NCI-H345 (cell line): Measurements from ENCODE around the gene SLC39A9.
"Not testable (repeated sequence)": the region's sequence is repeated elsewhere in the genome, so short reads cannot be mapped to it uniquely, and the experiment has no call there.

Experiments
- DNase-seq: peaks from one replicate; lab custom pipeline; 2025; lab: John Stamatoyannopoulos, UW

SLC39A9 gene

GRCh38 chr14:69370061-69370460, 28.4 kb upstream of the SLC39A9 start:
- DNase-seq = no peak

GRCh38 chr14:69372146-69372545, 26.3 kb upstream of the SLC39A9 start:
- no peak for DNase-seq

GRCh38 chr14:69373104-69373503, 25.4 kb upstream of the SLC39A9 start:
- DNase-seq = no peak

DNA sequence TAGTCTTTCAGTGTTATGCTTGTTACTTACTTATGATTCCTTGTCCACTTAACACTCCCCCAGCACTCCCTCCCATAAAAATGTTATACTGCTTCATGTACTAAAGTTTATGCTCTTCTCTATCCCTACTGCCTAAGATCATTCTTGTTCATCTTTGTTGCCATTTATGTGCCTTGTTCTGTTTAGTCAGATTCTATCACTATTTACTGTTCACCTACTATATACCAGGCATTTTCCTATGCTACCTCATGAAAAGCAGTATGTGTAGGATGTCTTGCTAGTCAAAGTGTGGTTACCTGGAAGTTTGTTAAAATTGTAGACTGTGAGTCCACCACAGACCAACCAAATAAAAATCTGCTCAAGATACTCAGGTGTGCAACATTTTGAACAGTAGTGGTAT, 24.3 kb upstream of the SLC39A9 start:
- no peak for DNase-seq

- no peak for DNase-seq
Measured at GRCh38 chr14:69375182-69375581, 23.3 kb upstream of the SLC39A9 start.

GRCh38 chr14:69375722-69376121, 22.8 kb upstream of the SLC39A9 start:
- no peak for DNase-seq

- DNase-seq = no peak
Measured at GRCh38 chr14:69376439-69376838, 22.1 kb upstream of the SLC39A9 start.

DNA sequence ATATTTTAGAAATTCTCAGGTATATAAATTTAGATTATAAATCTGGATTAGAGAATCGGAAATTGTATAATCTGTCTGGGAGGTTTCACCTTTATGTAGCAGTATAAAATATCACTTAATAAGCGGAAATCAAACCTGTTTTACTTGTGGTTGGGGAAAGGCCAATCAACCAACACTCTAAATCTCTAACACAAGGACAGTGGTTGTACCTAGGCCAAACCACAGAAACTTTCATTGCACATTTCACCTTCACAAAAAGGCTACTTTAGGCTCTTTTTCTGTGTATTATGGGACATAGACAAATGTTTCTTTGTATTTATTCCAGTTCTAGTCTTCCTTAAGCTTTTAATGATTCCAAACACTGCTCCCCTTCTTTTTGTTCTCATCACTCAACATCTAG, 20.2 kb upstream of the SLC39A9 start:
- no peak for DNase-seq

DNA sequence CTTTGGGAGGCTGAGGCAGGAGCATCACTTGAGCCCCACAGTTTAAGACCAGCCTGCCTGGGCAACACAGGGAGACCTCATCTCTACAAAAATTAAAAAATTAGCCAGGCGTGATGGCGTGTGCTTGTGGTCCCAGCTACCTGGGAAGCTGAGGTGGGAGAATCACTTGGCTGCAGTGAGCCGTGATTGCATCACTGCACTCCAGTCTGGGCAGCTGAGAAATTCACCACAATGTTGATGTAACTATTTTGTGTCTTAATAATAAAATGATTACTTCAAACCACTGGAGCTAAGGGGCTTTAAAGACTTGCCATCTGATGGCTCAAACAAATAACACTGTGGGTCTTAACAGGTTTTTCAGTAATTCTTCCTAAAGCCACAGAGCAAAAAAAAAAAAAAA, 11.2 kb upstream of the SLC39A9 start:
- DNase-seq = no peak

DNA sequence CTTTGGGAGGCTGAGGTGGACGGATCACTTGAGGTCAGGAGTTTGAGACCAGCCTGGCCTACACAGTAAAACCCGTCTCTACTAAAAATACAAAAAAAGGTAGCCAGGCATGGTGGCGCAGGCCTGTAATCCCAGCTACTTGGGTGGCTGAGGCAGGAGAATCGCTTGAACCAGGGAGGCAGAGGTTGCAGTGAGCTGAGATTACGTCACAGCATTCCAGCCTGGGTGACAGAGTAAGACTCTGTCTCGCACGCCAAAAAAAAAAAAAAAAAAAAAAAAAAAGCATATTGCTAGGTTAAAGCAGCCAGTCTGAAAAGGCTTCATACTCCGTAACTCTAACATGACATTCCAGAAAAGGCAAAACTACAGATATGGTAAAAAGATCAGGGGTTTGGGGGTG, 7.1 kb upstream of the SLC39A9 start:
- not testable (repeated sequence) for DNase-seq

- no peak for DNase-seq
Measured at GRCh38 chr14:69392481-69392880, 6.0 kb upstream of the SLC39A9 start.

- no peak for DNase-seq
Measured at GRCh38 chr14:69395929-69396328, 2.6 kb upstream of the SLC39A9 start.

GRCh38 chr14:69398818-69399210, 322 bp downstream of the SLC39A9 start:
- no peak for DNase-seq

DNA sequence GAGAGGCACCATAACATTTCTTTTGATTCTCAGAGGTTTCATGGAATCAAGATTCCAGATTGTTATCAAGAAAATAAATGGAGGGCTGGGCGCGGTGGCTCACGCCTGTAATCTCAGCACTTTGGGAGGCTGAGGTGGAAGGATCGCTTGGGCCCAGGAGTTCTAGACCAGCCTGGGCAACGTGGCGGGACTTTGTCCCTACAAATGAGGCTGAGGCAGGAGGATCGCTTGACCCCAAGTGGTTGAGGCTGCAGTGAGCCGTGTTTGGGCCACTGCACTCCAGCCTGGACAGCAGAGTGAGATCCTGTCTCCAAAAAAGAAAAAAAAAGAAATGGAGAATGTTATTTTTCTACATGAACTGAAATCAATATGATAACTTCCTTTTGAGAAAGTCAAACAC, 1.3 kb downstream of the SLC39A9 start:
- DNase-seq = no peak

GRCh38 chr14:69400154-69400553, 1.7 kb downstream of the SLC39A9 start:
- no peak for DNase-seq

DNA sequence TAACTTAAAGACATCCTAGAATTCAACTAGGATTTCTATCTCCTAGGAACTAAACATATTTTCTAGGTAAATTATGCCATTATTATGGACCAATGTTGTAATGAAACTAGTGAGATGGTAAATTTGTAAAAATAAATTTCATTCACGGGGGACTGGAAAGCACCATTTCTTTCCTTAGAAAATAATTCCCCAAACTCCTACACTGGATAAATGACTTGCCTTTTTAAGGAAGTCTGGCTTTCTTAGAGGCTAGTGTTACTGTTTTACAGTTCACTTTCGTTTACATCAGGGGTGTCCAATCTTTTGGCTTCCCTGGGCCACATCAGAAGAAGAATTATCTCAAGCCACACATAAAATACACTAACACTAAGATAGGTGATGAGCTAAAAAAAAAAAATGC, 3.3 kb downstream of the SLC39A9 start:
- no peak for DNase-seq

GRCh38 chr14:69404478-69404877, 6.0 kb downstream of the SLC39A9 start:
- DNase-seq = no peak

DNA sequence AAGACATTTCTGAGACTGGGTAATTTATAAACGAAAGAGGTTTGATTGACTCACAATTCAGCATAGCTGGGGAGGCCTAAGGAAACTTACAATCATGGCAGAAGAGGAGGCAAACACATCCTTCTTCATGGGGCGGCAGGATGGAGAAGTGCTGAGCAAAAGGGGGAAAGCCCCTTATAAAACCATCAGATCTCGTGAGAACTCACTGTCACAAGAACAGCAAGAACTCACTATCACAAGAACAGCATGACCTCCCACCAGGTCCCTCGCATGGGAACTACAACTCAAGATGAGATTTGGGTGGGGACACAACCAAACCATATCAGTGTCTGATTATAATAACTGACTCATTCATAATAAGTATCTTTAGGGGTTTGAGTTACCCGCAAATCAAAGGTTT, 6.4 kb downstream of the SLC39A9 start:
- DNase-seq = no peak

DNA sequence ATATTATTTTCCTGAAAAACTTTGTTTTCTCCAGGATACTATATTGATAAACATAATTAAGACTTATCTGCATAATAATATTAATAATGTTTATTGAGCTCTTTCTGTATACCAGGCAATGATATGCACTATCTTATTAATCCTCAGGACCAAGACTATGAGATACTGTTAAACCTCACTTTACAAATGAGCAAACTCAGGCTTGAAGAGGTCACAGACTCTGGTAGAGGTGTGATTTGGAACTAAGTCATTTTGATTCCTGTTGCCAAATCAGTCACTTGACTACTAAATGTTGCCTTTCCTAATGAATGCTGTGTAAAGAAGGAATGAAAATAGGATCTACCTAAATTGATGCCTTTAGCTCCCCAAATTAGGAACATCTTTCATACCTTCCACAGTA, 7.3 kb downstream of the SLC39A9 start:
- no peak for DNase-seq

- no peak for DNase-seq
Measured at GRCh38 chr14:69408331-69408960, 10.0 kb downstream of the SLC39A9 start.

DNA sequence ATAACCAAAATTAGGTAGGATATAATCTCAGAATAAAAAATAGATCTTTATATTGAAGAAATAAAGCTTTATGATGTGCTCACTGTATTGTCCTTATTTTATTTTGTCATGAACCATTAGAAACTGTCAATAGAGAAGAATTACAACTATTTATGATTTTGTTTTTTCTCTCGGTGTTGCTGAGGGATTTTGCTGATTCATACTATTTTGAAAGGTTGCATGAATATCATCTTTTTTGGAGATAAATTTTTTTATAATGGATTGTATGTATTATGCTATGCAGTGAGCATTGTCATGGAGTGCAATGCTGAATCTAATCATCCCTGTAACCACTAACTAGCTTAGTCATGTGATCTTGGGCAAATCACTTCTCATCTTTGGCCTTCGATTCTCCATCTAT, 15.0 kb downstream of the SLC39A9 start:
- DNase-seq = no peak

GRCh38 chr14:69416087-69416486, 17.6 kb downstream of the SLC39A9 start:
- DNase-seq = not testable (repeated sequence)

DNA sequence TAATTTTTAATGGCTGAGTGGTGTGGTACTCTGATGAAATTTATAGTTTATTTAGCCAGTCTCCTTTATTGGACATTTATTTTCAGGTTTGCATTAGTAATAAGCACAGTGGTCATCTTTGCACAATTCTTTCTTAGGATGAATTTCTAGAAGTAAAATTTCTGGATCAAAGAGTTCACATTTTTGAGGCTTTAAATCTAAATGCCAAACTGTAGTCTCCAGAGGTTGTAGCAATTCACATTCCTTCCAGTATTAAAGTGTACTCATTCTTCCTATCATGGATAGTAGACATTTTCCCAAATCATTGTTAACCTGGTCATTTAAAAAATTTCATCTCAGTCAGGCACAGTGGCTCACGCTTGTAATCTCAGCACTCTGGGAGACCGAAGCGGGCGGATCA, 24.8 kb downstream of the SLC39A9 start:
- no peak for DNase-seq

DNA sequence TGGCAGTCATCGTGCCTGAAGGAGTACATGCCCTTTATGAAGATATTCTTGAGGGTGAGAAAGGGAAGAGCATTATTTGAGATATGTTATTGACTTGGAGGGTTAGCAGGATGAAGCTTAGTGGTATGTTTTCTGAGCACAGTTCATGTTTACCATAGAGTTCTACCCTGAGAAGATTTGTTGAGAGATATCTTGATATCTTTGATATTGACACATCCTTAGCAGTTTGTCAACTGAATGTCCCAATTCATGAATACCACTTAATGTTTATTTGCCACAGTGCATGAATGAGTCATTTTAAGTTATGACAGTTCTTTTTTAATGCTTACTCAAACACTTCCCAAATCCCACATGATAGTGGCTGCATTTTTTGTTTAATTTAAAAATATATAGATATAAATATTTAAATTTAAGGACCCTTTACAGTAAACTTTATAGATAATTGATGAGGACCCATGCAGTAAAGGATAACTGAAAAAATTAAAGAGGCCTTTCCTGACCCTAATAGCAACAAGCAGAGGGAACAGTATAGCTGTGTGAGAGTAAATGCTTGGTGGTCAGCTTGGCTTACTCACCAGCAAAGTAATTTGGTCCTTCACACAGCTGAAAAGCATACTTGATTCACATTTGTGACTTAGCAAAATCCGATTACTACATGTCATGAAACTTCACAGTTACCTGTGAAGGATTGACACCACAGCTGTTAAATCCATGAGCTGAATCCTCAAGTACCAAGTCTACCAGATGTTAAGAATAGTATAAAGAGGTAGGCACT, 25.8 kb downstream of the SLC39A9 start:
- no peak for DNase-seq
